ENCODE measurements around the gene AP4E1.
"Not testable (repeated sequence)": the region's sequence is repeated elsewhere in the genome, so short reads cannot be mapped to it uniquely, and the experiment has no call there.

AP4E1 gene

GRCh38 chr15:50944672-50945071 is 36.2 kb downstream of the AP4E1 start:
- no peak for DNase-seq

GRCh38 chr15:50945725-50946124 is 37.2 kb downstream of the AP4E1 start:
- DNase-seq = no peak

GRCh38 chr15:50950745-50951144 is 42.3 kb downstream of the AP4E1 start:
- not testable (repeated sequence) for DNase-seq

GRCh38 chr15:50953302-50953701 is 44.8 kb downstream of the AP4E1 start:
- no peak for DNase-seq

GRCh38 chr15:50954837-50955236 is 46.4 kb downstream of the AP4E1 start:
- DNase-seq = not testable (repeated sequence)

- no peak for DNase-seq
These were observed 51.2 kb downstream of the AP4E1 start for GRCh38 chr15:50959717-50960116.

- DNase-seq = no peak
These were observed 55.6 kb downstream of the AP4E1 start for GRCh38 chr15:50964075-50964474.

- no peak for DNase-seq
These were observed 59.9 kb downstream of the AP4E1 start for GRCh38 chr15:50968353-50968752.

- no peak for DNase-seq
These were observed 62.0 kb downstream of the AP4E1 start for GRCh38 chr15:50970524-50970923.

- DNase-seq = no peak
These were observed 62.6 kb downstream of the AP4E1 start for GRCh38 chr15:50971115-50971514.

- no peak for DNase-seq
These were observed 63.1 kb downstream of the AP4E1 start for GRCh38 chr15:50971542-50971941.

GRCh38 chr15:50973605-50974004 is 65.1 kb downstream of the AP4E1 start:
- DNase-seq = no peak

GRCh38 chr15:50977162-50977561 is 68.7 kb downstream of the AP4E1 start:
- no peak for DNase-seq

GRCh38 chr15:50978580-50978979 is 70.1 kb downstream of the AP4E1 start:
- no peak for DNase-seq

GRCh38 chr15:50979041-50979440 is 70.6 kb downstream of the AP4E1 start:
- DNase-seq = no peak

GRCh38 chr15:50993598-50993997 is 85.1 kb downstream of the AP4E1 start:
- DNase-seq = no peak

GRCh38 chr15:50996641-50997040 is 88.2 kb downstream of the AP4E1 start:
- DNase-seq = no peak

GRCh38 chr15:50997371-50998051 is 89.0 kb downstream of the AP4E1 start:
- DNase-seq = no peak

- DNase-seq = no peak
These were observed 95.6 kb downstream of the AP4E1 start for GRCh38 chr15:51004103-51004551.

- no peak for DNase-seq
These were observed 98.0 kb downstream of the AP4E1 start for GRCh38 chr15:51006336-51006985.

- DNase-seq = no peak
These were observed 98.7 kb downstream of the AP4E1 start for GRCh38 chr15:51007131-51007666.

- DNase-seq = no peak
These were observed 102.7 kb downstream of the AP4E1 start for GRCh38 chr15:51011212-51011611.

- DNase-seq = no peak
These were observed 108.1 kb downstream of the AP4E1 start for GRCh38 chr15:51016615-51017014.

Measured in anterior cingulate cortex (tissue), 58 donors.